IPS-15b (cell line): ENCODE data around the gene SLC11A1.
A peak's percentile ranks its signal among the peaks of the same experiment; 100 is the strongest.

ENCODE experiments used
- H3K27me3 ChIP-seq: one replicate; pipeline ENCODE4 v1.6.1; 2013; ENCODE audit warnings: low read length; ENCODE audit not compliant: control insufficient read depth, insufficient read depth
- H3K36me3 ChIP-seq: one replicate; pipeline ENCODE4 v1.6.1; 2013; ENCODE audit warnings: low read length; ENCODE audit not compliant: control insufficient read depth, insufficient read depth
- H3K4me1 ChIP-seq: one replicate; pipeline ENCODE4 v1.6.1; 2013; ENCODE audit warnings: mild to moderate bottlenecking, low read length; ENCODE audit not compliant: control insufficient read depth, insufficient read depth
- H3K4me3 ChIP-seq: one replicate; pipeline ENCODE4 v1.5.1; 2013; ENCODE audit warnings: low read depth, low read length
- H3K9ac ChIP-seq: one replicate; pipeline ENCODE4 v1.6.1; 2013; ENCODE audit warnings: low read depth, mild to moderate bottlenecking, low read length
- H3K9me3 ChIP-seq: one replicate; pipeline ENCODE4 v1.6.1; 2013; ENCODE audit warnings: mild to moderate bottlenecking, low read length; ENCODE audit not compliant: control insufficient read depth, insufficient read depth

The SLC11A1 gene

GRCh38 chr2:218403810-218404209 lies 21.7 kb downstream of the SLC11A1 start:
- Histone ChIP-seq H3K4me3 (no peak overlapping the region), H3K9me3 (no peaks in the 10 kb centered on the region), H3K27me3 (peaks cover 5% of the 10 kb centered on the region), H3K4me1 (peaks cover 9% of the 10 kb centered on the region), H3K36me3 (peaks cover 6% of the 10 kb centered on the region), H3K9ac (no peak overlapping the region)

- Histone ChIP-seq H3K27me3 (no peaks in the 10 kb centered on the region), H3K9ac (no peak overlapping the region), H3K9me3 (no peaks in the 10 kb centered on the region), H3K36me3 (peaks cover 6% of the 10 kb centered on the region), H3K4me3 (no peak overlapping the region), H3K4me1 (peaks cover 9% of the 10 kb centered on the region)
Observed at GRCh38 chr2:218404351-218405085, 22.4 kb downstream of the SLC11A1 start.

- H3K9me3 ChIP-seq = no peaks in the 10 kb centered on the region
- peak overlapping the region; percentile 49 for H3K9ac ChIP-seq
- no peaks in the 10 kb centered on the region for H3K27me3 ChIP-seq
- H3K36me3 ChIP-seq = peaks cover 6% of the 10 kb centered on the region
- peaks cover 9% of the 10 kb centered on the region for H3K4me1 ChIP-seq
- peak overlapping the region; percentile 75 for H3K4me3 ChIP-seq
Observed at GRCh38 chr2:218405086-218405745, 23.1 kb downstream of the SLC11A1 start.

GRCh38 chr2:218405746-218406208 lies 23.7 kb downstream of the SLC11A1 start:
- Histone ChIP-seq H3K9ac (peak overlapping the region; percentile 49), H3K4me1 (peaks cover 9% of the 10 kb centered on the region), H3K4me3 (peak overlapping the region; percentile 75), H3K36me3 (peaks cover 6% of the 10 kb centered on the region), H3K27me3 (no peaks in the 10 kb centered on the region), H3K9me3 (no peaks in the 10 kb centered on the region)

GRCh38 chr2:218406209-218406948 lies 24.3 kb downstream of the SLC11A1 start:
- Histone ChIP-seq H3K9ac (peak overlapping the region; percentile 82), H3K27me3 (no peaks in the 10 kb centered on the region), H3K36me3 (peaks cover 6% of the 10 kb centered on the region), H3K4me3 (peak overlapping the region; percentile 75), H3K9me3 (no peaks in the 10 kb centered on the region), H3K4me1 (peaks cover 9% of the 10 kb centered on the region)

- Histone ChIP-seq H3K4me1 (peaks cover 9% of the 10 kb centered on the region), H3K27me3 (no peaks in the 10 kb centered on the region), H3K4me3 (peak overlapping the region; percentile 54), H3K36me3 (peaks cover 6% of the 10 kb centered on the region), H3K9ac (peak overlapping the region; percentile 82), H3K9me3 (no peaks in the 10 kb centered on the region)
Observed at GRCh38 chr2:218406949-218407618, 25.0 kb downstream of the SLC11A1 start.

GRCh38 chr2:218407717-218408116 lies 25.6 kb downstream of the SLC11A1 start:
- H3K9ac ChIP-seq = no peak overlapping the region

GRCh38 chr2:218418321-218418716 lies 36.2 kb downstream of the SLC11A1 start:
- Histone ChIP-seq H3K27me3 (no peaks in the 10 kb centered on the region), H3K4me3 (no peak overlapping the region), H3K9me3 (no peaks in the 10 kb centered on the region), H3K36me3 (no peaks in the 10 kb centered on the region), H3K9ac (no peak overlapping the region), H3K4me1 (peaks cover 6% of the 10 kb centered on the region)

More at GRCh38 chr2:218407717-218408116, 25.6 kb downstream of the SLC11A1 start:
- Histone ChIP-seq H3K27me3 (no peaks in the 10 kb centered on the region), H3K9me3 (no peaks in the 10 kb centered on the region), H3K4me1 (peaks cover 9% of the 10 kb centered on the region), H3K4me3 (no peak overlapping the region), H3K36me3 (peaks cover 6% of the 10 kb centered on the region)

GRCh38 chr2:218418717-218419458 lies 36.8 kb downstream of the SLC11A1 start, which contains the start of gene VIL1:
TSS of gene VIL1 (plus strand) at chr2:218419123. CDS start at chr2:218423779, 4,656 bp downstream.
- Histone ChIP-seq H3K4me3 (peak within 1 kb of the TSS; percentile 26), H3K4me1 (peaks cover 6% of the 10 kb centered on the region), H3K27me3 (no peaks in the 10 kb centered on the region), H3K9me3 (no peaks in the 10 kb centered on the region), H3K9ac (peak within 1 kb of the TSS; percentile 47), H3K36me3 (no peaks in the 10 kb centered on the region)

- no peaks in the 10 kb centered on the region for H3K9me3 ChIP-seq
- H3K36me3 ChIP-seq = no peaks in the 10 kb centered on the region
- H3K9ac ChIP-seq = no peak overlapping the region
- H3K4me3 ChIP-seq = peak overlapping the region; percentile 26
- no peaks in the 10 kb centered on the region for H3K27me3 ChIP-seq
- peaks cover 6% of the 10 kb centered on the region for H3K4me1 ChIP-seq
Observed at GRCh38 chr2:218419630-218420216, 37.6 kb downstream of the SLC11A1 start.
